CD1c-positive myeloid dendritic cell (primary cell): Measurements from ENCODE around the gene ASTE1.
"Not testable (repeated sequence)": the region's sequence is repeated elsewhere in the genome, so short reads cannot be mapped to it uniquely, and the experiment has no call there.

Experiments
- DNase-seq: peaks from one replicate; pipeline ENCODE4 v3.0.0-alpha.2; 2016; ENCODE audit errors: extremely low spot score

ASTE1 gene

DNA sequence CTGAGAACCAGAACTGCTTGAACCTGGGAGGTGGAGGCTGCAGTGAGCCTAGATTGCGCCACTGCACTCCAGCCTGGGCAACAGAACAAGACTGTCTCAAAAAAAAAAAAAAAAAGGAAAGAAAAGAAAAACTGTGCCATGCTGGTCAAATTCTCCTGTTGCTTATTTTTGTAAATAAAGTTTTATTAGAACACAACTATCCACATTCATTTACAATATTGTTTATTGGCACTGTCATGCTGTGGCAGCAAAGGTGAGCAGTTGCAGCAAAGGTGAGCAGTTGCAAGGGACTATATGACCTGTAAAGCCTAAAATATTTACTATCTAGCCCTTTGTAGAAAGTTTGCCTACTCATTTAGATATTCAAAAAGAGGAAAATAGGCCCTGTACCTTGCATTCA lies 18.3 kb downstream of the ASTE1 start:
- no peak for DNase-seq

DNA sequence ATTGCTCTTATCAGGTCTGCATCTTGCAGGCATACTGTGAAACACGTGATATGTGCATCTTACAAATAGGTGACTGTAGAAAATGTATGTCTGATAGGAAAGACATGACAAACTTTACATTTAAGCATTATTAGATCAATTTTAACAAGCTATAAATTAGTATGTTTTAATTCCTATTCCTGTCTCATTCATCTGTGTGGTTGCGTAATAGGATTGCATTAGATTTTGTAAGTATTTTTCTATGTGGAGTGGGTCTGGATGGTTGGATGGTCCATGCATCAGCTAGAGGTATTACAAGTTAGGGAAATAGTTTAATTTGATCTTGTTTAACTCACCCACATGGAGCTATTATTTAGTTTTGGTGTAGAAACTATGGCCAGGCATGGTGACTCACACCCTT lies 18.8 kb downstream of the ASTE1 start:
- DNase-seq = no peak

DNA sequence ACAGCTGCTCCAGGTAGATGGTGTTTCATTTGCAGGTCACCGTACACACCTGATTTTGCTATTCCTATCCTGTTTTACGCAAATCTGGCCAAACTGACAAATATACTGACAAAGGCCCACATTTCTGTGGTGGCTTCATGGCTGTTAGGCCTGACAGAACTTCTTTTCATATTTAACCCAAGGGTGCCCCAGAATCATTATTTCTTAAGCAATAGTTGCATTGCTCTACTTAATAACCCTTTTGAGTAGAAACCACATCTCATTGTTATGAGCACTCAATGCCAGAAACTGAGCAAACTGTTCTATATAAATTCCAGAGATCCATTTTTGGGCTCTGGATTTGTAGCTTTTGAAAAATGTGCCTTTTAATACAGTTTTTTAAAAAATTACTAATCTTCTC lies 19.4 kb downstream of the ASTE1 start:
- no peak for DNase-seq

DNA sequence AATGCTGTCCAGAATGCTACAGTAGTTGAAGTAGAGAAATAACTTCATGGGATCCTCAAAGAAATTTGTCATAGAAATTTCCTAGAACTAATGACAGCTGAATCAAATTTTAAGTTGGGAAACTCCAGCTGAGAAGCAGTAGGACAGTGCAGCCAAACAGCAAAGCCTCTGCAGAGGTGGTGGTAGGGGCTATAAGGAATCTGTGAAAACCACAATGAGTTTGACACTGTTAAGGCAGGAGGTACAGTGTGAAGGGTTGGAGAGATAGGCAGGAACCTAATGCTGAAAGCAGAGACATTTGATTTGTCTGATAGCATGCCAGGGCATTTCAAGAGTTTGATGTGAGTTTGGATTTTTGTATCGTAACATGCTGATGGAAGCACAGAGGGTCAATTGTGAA lies 22.0 kb downstream of the ASTE1 start:
- DNase-seq = no peak

DNA sequence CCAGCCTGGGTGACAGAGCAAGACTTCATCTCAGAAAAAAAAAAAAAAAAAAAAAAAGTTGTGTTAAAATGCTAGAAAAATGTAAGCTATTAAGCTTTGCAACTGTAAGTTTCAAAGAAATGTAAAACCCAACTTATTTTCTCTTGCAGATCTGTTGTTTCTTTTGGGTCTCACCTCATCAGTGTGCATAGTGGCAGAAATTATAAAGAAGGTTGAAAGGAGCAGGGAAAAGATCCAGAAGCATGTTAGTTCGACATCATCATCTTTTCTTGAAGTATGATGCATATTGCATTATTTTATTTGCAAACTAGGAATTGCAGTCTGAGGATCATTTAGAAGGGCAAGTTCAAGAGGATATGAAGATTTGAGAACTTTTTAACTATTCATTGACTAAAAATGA lies 25.6 kb downstream of the ASTE1 start:
- no peak for DNase-seq

DNA sequence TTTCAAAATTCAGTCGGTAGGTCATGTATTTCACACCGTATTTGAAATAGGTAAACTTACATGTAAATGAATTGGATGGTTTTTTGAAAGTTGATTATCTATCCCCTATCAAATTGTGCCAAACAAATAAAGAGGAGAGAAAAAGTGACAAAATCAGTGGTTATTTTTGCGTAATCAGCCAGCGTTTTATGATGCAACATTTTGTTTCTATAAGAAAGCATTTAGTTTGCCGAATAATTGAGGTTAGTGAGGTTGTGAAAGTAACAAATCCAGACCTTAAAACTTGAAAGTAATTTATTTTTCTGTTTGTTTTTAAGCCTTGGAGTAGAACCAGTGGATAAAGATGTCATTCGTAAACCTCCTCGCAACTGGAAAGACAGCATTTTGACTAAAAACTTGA lies 29.3 kb downstream of the ASTE1 start:
- peak; percentile 20 for DNase-seq

DNA sequence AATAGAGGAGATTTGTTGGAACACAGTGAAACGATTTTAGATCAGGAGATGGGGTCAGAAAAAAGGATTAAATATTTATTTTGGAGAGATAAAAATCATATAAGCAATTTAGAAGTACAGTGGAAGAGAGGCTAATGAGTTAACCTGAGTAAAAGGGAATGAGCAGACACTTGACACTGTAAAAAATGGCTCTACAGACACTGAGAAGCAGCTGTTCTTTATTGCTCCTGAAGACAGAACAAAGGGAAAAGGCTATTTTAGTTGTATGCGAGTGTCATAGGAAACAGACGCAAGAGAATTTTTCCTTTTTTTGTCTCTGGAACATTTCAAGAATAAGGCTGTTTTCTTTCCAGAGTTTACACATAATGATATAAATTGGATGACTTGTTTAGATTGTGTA lies 34.3 kb downstream of the ASTE1 start:
- DNase-seq = no peak

DNA sequence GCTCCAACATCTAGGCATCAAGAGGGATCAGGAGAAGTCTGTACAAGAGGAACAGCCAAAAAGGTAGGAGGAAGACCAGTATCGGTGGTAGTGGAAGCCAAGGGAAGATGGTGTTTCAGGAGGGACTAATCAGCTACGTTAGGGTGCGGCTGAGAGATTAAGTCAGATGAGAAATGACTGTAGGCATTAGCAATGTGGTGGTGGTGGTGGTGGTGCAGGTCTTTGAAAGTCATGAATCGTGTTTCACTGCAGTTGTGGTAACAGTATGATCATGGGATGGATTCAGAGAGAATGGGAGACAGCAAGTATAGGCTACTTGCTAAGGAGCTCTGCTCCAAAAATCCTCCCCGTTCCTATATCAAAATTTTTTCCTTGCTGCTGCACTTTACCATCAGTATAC lies 35.5 kb downstream of the ASTE1 start:
- DNase-seq = no peak

DNA sequence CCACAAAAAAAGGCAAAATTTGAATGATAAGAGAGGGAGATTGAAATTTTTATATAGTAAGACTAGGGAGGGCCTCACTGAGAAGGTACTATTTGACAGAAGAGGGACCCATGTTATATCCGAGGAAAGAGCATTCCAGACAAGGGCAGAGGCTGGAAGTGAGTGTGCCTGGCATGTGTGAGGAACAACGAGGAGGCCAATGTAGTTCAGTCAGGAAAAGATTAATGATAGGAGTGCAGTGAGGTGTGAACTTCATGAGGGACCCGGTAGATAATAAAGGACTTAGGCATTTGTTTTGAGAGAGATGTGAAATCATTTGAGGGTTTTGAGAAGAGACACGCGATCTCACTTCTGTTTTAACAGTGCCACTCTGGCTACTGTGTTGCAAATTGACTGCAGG lies 36.3 kb downstream of the ASTE1 start:
- DNase-seq = no peak

DNA sequence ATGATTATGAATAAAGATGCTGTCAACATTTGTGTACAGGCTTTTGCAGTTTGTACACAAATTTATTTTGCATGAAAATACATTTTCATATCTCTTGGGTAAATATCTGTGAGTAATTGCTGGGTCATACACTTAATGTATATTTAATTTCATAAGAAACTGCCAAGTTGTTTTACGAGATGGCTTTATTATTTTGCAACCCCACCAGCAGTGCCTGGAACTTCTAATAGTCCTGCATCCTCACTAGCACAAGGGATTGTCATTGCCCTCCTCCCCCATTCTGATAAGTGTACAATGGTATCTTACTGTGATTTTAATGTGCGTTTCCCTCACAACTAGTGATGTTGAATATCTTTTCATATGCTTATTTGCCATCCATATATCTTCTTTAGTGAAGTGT lies 45.2 kb downstream of the ASTE1 start:
- DNase-seq = no peak

DNA sequence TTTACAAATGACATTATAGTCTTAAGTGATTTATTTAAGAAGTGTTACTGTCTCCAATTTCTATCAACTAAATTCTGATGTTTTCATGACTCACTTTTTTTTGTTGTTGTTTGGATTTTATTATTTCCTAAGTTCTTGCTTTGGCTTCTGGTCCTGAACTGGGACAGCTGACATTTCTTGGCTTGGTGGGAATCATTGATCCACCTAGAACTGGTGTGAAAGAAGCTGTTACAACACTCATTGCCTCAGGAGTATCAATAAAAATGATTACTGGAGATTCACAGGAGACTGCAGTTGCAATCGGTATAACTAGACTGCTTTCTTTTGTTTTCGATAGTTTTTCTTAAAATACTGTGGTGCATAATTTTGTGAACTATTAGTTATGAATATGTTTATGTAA lies 47.5 kb downstream of the ASTE1 start:
- no peak for DNase-seq

DNA sequence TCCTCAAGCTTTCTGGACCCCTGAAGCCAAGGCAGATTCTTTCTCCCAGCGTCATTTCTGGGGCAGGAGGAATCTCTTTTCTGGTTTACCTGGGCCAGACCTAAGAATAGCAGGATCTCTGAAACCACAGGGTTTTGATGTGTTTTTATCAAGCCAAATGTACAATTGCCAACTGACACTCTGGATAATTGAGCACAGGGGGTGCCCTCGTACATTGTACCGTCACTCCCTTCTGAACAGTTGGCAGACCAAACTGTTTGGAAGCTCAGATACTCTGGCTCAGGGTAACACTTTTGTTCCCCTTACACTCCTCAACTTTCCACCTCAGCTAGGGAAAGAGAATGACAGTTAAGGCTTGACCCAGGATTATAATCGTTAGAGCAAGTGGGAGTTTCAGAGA lies 49.9 kb downstream of the ASTE1 start:
- no peak for DNase-seq

DNA sequence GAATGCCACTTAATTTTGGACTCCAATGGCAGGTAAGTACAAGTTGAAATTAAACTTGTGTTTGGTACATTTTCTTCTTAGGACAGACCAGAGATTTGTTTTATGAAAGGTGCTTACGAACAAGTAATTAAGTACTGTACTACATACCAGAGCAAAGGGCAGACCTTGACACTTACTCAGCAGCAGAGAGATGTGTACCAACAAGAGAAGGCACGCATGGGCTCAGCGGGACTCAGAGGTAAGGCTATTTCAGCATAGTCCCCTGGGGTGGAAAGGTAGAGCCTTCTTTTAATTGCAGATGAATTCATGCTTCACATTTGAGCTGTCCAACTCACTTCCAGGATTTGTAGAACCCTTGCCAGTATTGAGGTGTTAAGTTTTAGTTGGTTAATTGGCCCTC lies 51.4 kb downstream of the ASTE1 start:
- DNase-seq = no peak

DNA sequence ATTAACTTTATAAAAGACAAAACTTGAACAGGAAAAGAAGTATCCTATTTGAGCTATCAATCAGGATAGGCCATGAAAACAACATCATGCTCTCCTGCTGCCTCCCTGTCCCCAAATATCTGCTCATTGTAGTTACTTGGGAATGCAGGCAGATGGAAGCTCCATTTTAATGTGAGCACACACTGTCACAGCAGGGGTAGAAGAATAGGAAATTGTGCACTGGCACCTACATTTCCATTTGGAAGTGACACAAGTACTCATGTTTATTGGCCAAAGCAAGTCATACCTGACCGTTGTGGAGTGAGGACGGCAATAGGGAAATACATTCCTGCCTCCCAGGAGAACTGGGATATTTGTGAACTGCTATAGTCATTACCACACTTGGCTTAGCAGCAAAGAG lies 52.4 kb downstream of the ASTE1 start:
- DNase-seq = no peak

DNA sequence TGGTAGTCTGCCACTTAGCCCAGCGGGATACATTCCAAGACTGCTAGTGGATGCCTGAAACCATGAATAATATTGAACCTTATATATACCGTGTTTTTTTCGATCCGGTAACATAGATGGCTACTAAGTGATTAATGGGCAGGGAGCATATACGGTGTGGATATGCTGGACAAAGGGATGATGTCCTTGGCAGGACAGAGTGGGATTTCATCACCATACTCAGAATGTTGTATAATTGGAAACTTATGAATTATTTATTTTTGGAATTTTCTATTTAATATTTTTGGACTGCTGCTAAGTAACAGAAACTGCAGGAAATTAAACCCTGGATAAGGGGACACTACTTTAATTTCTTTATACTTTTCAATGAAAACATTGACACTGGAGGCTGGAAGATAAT lies 53.2 kb downstream of the ASTE1 start:
- DNase-seq = no peak

DNA sequence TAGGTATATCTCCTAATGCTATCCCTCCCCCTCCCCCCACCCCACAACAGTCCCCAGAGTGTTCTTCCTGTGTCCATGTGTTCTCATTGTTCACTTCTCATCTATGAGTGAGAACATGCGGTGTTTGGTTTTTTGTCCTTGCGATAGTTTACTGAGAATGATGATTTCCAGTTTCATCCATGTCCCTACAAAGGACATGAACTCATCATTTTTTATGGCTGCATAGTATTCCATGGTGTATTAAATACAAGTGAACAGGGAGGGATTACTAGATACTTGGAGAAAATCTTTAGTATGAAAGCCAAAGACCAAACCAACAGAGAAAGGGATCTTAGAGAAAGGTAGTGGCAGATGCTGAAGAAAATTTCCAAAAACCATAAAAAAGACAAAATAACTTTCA lies 54.0 kb downstream of the ASTE1 start:
- DNase-seq = not testable (repeated sequence)

DNA sequence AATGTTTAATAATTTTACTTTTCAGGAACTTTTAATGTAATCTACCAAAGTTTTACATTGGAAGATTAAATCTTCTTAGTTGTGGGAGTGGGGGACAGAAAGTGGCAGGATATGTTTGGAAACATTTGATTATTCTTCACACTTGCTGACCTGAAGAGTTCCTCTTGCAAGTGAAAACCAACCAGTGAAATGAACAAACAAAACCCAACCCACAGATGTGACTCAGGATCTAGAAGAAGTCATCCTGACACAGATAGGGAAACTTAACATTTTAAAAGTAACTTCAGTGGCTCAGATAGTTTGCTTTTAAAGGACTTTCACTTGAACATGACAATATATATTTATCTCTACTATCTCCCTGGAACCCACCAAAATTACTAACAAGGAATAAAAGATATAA lies 55.4 kb downstream of the ASTE1 start:
- DNase-seq = no peak

DNA sequence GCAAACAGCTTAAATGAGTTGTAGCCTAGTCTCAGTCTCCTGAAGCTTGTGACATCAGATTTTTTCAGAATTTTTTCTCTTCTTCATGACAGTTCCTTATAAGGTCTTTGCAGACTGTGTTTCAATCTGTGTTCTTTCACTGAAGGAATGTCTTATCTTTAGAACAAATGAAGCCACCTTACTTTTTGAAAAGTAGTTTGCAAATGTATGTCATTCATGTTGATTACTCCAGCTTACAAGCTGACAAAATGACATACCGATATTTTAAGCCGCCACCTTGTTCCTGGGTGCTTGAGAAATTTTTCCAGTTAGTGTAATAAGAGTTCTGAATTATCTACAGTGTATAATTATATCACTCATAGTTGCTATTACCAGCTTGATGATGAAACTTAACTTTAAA lies 57.0 kb downstream of the ASTE1 start:
- DNase-seq = no peak

DNA sequence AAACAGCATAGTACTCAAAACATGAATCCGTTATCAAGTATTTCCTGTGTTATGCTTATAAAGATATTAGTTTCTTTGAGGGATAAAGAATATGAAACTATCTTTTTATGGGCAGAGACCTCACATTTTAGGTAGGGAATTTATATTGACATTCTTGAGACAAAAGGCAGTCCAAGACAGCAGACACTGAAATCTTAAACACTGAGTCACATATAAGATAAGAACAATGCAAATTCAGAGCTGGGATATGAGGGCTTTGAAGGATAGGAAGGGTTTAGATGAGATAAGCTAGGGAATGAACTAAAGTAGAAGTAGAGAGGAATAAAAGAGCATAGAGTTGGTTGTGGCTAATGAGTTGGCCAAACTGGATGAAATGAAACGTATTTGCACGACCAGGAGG lies 58.4 kb downstream of the ASTE1 start:
- no peak for DNase-seq

DNA sequence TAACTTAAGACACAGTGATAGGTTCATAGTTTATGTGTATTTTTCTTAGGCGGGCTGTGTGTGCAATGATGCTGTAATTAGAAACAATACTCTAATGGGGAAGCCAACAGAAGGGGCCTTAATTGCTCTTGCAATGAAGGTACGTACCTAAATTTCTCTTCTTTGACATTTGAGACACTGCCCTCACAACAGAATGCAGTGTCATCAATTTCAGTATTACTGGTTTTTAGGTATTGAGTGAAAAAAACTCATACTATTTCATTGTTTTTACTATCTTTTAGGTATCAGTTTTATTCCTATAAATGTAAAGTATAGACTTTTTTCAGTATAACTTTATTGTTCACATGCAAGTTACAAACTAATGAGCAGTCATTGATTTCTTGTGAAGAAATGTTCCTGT lies 59.3 kb downstream of the ASTE1 start:
- no peak for DNase-seq

DNA sequence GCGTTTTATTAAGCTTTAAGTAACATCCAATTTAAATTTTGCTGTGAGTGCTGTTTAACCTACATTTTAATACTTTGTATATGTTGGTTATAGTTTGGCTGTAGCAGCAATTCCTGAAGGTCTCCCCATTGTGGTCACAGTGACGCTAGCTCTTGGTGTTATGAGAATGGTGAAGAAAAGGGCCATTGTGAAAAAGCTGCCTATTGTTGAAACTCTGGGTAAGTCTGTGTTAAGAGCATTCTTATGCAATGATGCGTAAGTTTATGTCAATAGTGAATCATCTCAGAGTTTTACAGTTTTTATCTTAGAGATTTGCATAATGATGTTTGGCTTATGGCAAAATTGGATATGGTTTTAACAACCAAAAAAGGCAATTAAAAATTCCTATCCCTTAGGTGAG lies 62.7 kb downstream of the ASTE1 start:
- no peak for DNase-seq
